ENCODE results near the gene LENEP. TPM values are rescaled to one million over a fixed set of nuclear protein-coding genes. Genes with fewer than 3 reads are reported as not detected.
A peak's percentile ranks its signal among the peaks of the same experiment; 100 is the strongest.

Gene LENEP
- not detected for total RNA-seq
- long read RNA-seq, partial matches to known transcripts: 0 of 1 reads
- long read RNA-seq, other reads (novel, unspliced or antisense): 0 of 1 reads

DNA sequence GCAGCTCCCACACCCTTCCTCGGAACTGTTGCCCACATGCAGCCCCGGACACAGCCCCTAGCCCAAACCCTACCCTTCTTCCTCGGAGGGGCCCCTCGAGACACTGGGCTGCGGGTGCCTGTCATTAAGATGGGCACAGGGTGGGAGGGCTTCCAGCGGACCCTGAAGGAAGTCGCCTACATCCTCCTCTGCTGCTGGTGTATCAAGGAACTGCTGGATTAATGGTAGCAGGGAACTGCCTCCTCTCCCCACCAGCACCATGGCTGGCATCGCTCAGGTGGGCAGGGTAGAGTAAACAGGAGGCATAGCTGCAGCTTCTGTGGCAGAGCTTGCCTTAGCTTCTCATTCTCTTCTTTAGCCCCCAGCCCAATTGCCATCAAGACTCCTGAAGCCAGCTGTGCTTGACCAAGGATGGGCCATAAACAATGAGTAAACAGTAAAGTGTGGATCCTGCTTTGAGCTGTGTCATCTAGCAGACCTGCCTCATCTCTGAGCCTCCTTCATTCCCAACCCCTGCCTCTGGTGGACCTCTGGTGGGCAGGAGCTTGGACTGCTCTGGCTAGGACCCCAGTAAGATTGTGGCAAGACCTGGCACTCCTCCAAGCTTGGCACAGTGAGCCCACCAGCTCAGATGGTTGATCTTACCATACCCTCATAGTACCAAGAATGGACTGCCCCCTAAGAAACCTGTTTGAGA lies at the start of gene LENEP:
TSS of gene LENEP (plus strand) at position 15 of the 697 bp plus-strand sequence. CDS start at position 37, 22 bp downstream.
- Histone ChIP-seq H3K4me1 (peaks cover 20% of the 10 kb centered on the region), H3K27me3 (ENCODE audit: low read depth) (no peaks in the 10 kb centered on the region), H3K36me3 (peaks cover 28% of the 10 kb centered on the region), H3K4me3 (no peak within 1 kb of the TSS), H3K9me3 (no peaks in the 10 kb centered on the region), H3K27ac (no peak within 1 kb of the TSS)
- intact Hi-C loops (cut with DNase I): no loop called here
- TF ChIP-seq, protein P1, sequence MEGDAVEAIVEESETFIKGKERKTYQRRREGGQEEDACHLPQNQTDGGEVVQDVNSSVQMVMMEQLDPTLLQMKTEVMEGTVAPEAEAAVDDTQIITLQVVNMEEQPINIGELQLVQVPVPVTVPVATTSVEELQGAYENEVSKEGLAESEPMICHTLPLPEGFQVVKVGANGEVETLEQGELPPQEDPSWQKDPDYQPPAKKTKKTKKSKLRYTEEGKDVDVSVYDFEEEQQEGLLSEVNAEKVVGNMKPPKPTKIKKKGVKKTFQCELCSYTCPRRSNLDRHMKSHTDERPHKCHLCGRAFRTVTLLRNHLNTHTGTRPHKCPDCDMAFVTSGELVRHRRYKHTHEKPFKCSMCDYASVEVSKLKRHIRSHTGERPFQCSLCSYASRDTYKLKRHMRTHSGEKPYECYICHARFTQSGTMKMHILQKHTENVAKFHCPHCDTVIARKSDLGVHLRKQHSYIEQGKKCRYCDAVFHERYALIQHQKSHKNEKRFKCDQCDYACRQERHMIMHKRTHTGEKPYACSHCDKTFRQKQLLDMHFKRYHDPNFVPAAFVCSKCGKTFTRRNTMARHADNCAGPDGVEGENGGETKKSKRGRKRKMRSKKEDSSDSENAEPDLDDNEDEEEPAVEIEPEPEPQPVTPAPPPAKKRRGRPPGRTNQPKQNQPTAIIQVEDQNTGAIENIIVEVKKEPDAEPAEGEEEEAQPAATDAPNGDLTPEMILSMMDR (IDR thresholded peaks at IDR 0.05): no peak
- no peak for ATAC-seq
- peak; percentile 25 for DNase-seq

DNA sequence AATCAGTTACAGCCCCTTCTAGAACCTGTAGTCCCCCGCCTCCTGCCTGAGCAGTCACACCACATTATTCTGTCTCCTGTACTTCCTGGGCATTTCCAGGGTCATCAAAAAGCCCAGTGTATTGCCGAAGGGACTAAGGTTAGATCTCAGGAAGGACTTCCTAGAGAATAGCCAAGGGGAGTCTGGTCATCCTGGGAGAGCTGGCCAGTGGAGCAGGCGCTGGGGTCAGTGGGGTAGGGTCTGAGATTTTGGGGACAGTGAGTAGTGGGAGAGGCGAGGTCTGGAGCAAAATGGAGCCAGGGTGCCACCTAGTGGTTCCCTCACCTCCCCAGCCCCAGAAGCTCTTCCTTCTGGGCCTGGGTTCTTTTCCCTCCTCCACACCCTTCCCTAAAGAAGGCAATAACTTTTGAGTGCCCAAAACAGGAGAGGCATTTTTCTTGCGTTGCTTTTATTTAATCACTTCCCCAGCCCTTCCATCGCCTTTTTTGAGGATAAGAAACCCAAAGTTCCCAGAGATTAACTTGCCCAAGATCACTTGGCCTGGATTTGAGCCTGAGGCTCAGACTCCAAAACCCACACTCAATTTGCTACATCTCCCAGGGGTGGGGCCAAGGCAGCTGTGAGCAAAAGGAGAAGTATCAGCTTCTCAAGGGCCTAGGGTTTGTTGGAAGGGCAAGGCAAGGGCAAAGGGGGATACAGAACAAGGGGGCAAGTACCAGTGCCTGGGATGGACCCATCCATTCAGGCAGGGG lies 49.6 kb upstream of the LENEP start:
- intact Hi-C loops (cut with DNase I): no loop called here
- no peak for DNase-seq
- peaks cover 39% of the 10 kb centered on the region for H3K36me3 ChIP-seq
- peak; percentile 37 to 57 for ATAC-seq
- H3K9me3 ChIP-seq: no peaks in the 10 kb centered on the region
- H3K27me3 ChIP-seq (ENCODE audit: low read depth): no peaks in the 10 kb centered on the region
- H3K4me3 ChIP-seq: no peak overlapping the region
- peak overlapping the region; percentile 33 for H3K27ac ChIP-seq
- peaks cover 31% of the 10 kb centered on the region for H3K4me1 ChIP-seq
- TF ChIP-seq, protein P1 (IDR thresholded peaks at IDR 0.05): peak; percentile 61

GRCh38 chr1:154944401-154945159 lies 48.8 kb upstream of the LENEP start:
- Histone ChIP-seq H3K36me3 (peaks cover 40% of the 10 kb centered on the region), H3K27me3 (ENCODE audit: low read depth) (no peaks in the 10 kb centered on the region), H3K9me3 (no peaks in the 10 kb centered on the region), H3K4me1 (peaks cover 31% of the 10 kb centered on the region), H3K4me3 (no peak overlapping the region), H3K27ac (no peak overlapping the region)
- ATAC-seq (no peak), DNase-seq (no peak)
- intact Hi-C loops (cut with DNase I): no loop called here
- TF ChIP-seq, protein P1 (IDR thresholded peaks at IDR 0.05): no peak

DNA sequence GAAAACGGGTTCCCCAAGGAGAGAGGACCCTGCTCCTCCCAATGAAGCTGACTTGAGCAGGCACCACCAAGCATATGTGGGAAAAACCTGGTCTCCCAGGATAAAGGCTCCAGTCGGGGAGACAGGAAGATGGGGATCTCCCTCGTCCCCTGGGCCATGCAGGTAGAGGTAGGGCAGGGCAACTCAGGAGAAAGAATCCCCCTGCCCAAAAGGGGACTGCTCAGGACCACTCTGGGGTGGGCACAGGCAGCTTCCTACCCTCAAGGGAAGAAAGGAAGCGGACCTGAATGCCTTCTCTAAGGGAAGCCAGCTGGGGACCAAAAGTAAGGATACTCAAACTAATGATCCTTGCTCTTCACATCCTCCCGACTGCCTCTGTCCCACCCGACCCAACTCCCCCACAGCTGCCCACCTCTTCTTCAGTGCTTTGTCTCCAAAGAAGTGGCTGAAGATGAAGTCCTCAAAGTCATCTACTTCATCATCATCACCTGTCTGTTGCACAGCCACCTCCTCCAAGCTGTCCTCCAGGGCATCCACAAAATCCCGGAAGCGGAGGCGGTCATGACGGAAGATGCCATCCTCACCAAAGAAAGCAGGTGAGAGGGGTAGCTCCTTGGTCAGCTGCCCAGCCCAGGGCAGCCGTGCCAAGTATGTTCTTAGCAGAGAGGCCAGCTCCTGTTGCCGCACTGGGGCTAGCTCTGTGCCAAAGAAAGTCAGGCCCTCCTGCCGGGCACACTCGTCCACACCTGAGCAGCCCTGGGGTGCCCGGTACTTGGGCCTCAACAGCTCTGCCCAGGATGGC lies 48.0 kb upstream of the LENEP start:
- ATAC-seq (no peak), DNase-seq (no peak)
- intact Hi-C loops (cut with DNase I): no loop called here
- TF ChIP-seq, protein P1 (IDR thresholded peaks at IDR 0.05): no peak
- Histone ChIP-seq H3K27me3 (ENCODE audit: low read depth) (no peaks in the 10 kb centered on the region), H3K27ac (no peak overlapping the region), H3K9me3 (no peaks in the 10 kb centered on the region), H3K4me1 (peaks cover 31% of the 10 kb centered on the region), H3K36me3 (peaks cover 46% of the 10 kb centered on the region), H3K4me3 (no peak overlapping the region)

Data from lower lobe of right lung (tissue), 2 donors.